Measurements from ENCODE around the gene PCGF6. TPM values are rescaled to one million over a fixed set of nuclear protein-coding genes. Genes with fewer than 3 reads are reported as not detected.

Gene PCGF6
- 7.2 and 7.3 TPM in 2 replicates for total RNA-seq (2022)
- Bru-seq, nascent RNA: percentile 60 among the genes with signal in this experiment
- BruChase-seq, experiment 1, labeled RNA remaining after a 6-hour chase: percentile 57 among the genes with signal in this experiment
- BruChase-seq, experiment 2, labeled RNA remaining after a 2-hour chase: percentile 57 among the genes with signal in this experiment
- long read RNA-seq, transcript PCGF6-202 (10 exons, 2,230 nt): major isoform, 21 of 49 reads
- long read RNA-seq, partial matches to known transcripts: 18 of 49 reads
- long read RNA-seq, other reads (novel, unspliced or antisense): 9 of 49 reads

- BruUV-seq (replicated peaks): TSS peak; percentile 16
- H3K4me1 Mint-ChIP-seq (ENCODE audit: insufficient read depth, unreplicated experiment): no peaks in the 10 kb centered on the region
- no peaks in the 10 kb centered on the region for H3K9me3 Mint-ChIP-seq (ENCODE audit: unreplicated experiment)
- ChIA-PET POLR2A (interaction anchor here (0.7 to 2.2 kb wide), 6 partner anchors 10 to 159 kb away, joined by 3 to 6 read pairs (median 3); partner anchors contain the start of genes ATP5MK, PDCD11 and TAF5), CTCF (interaction anchor here (0.6 to 1.1 kb wide), 4 partner anchors 15 to 183 kb away, joined by 3 to 5 read pairs (median 3); no protein-coding TSS in a partner anchor)
- intact Hi-C loops (cut with micrococcal nuclease): loop anchor here (5.0 kb wide), 1 partner anchor 47 kb away; the partner anchor contains the start of genes ATP5MK and PDCD11
- H3K27ac Mint-ChIP-seq (ENCODE audit: low read depth, unreplicated experiment): peak within 1 kb of the TSS; percentile 79
- peaks cover 12% of the 10 kb centered on the region for H3K36me3 Mint-ChIP-seq (ENCODE audit: insufficient read depth, unreplicated experiment)
- DNase-seq (ENCODE audit: unreplicated experiment): peak; percentile 78
- no peak for TF ChIP-seq CTCF (IDR thresholded peaks at IDR 0.05; ENCODE audit: unreplicated experiment)
- H3K4me3 Mint-ChIP-seq (ENCODE audit: unreplicated experiment): peak within 1 kb of the TSS; percentile 89
- no peaks in the 10 kb centered on the region for H3K27me3 Mint-ChIP-seq (ENCODE audit: insufficient read depth, unreplicated experiment)
These were observed at the start of gene PCGF6 for GRCh38 chr10:103350517-103351260. Gene PCGF6 (minus strand): TSS chr10:103351140. CDS start chr10:103351066, 74 bp downstream.

GRCh38 chr10:103397191-103397825 is 46.4 kb upstream of the PCGF6 start:
- peak; percentile 17 for DNase-seq (ENCODE audit: unreplicated experiment)

GRCh38 chr10:103396789-103397087 is 45.8 kb upstream of the PCGF6 start:
- H3K4me3 Mint-ChIP-seq (ENCODE audit: unreplicated experiment): peak overlapping the region; percentile 96
- H3K27ac Mint-ChIP-seq (ENCODE audit: low read depth, unreplicated experiment): peak overlapping the region; percentile 95
- TSS peak; percentile 72 for BruUV-seq (replicated peaks)
- H3K9me3 Mint-ChIP-seq (ENCODE audit: unreplicated experiment): no peaks in the 10 kb centered on the region
- intact Hi-C loops (cut with micrococcal nuclease): loop anchor here (2.0 to 5.0 kb wide), 2 partner anchors 28 to 44 kb away; partner anchors contain the start of gene PCGF6
- peaks cover 81% of the 10 kb centered on the region for H3K36me3 Mint-ChIP-seq (ENCODE audit: insufficient read depth, unreplicated experiment)
- CTCF ChIA-PET: interaction anchor here (0.7 to 2.2 kb wide), 4 partner anchors 20 to 289 kb away, joined by 3 to 11 read pairs (median 5); no protein-coding TSS in a partner anchor
- no peak for TF ChIP-seq CTCF (IDR thresholded peaks at IDR 0.05; ENCODE audit: unreplicated experiment)
- peaks cover 24% of the 10 kb centered on the region for H3K4me1 Mint-ChIP-seq (ENCODE audit: insufficient read depth, unreplicated experiment)
- no peak for DNase-seq (ENCODE audit: unreplicated experiment)
- H3K27me3 Mint-ChIP-seq (ENCODE audit: insufficient read depth, unreplicated experiment): no peaks in the 10 kb centered on the region
- POLR2A ChIA-PET: interaction anchor here (0.6 to 5.7 kb wide), 26 partner anchors 9 to 1579 kb away, joined by 3 to 62 read pairs (median 4); partner anchors contain the start of genes CNNM2, NEURL1, NT5C2 and OGA

More at GRCh38 chr10:103397191-103397825, 46.4 kb upstream of the PCGF6 start:
- CTCF ChIA-PET: interaction anchor here (0.7 to 4.1 kb wide), 6 partner anchors 19 to 289 kb away, joined by 3 to 18 read pairs (median 5); no protein-coding TSS in a partner anchor
- H3K27me3 Mint-ChIP-seq (ENCODE audit: insufficient read depth, unreplicated experiment): no peaks in the 10 kb centered on the region
- POLR2A ChIA-PET: interaction anchor here (0.6 to 5.7 kb wide), 19 partner anchors 9 to 751 kb away, joined by 3 to 62 read pairs (median 4); partner anchors contain the start of genes CNNM2, NEURL1, NT5C2 and PCGF6
- H3K9me3 Mint-ChIP-seq (ENCODE audit: unreplicated experiment): no peaks in the 10 kb centered on the region
- H3K4me1 Mint-ChIP-seq (ENCODE audit: insufficient read depth, unreplicated experiment): peaks cover 24% of the 10 kb centered on the region
- H3K36me3 Mint-ChIP-seq (ENCODE audit: insufficient read depth, unreplicated experiment): peaks cover 81% of the 10 kb centered on the region
- peak overlapping the region; percentile 95 for H3K27ac Mint-ChIP-seq (ENCODE audit: low read depth, unreplicated experiment)
- BruUV-seq (replicated peaks): no TSS peak
- H3K4me3 Mint-ChIP-seq (ENCODE audit: unreplicated experiment): peak overlapping the region; percentile 96
- TF ChIP-seq CTCF (IDR thresholded peaks at IDR 0.05; ENCODE audit: unreplicated experiment): no peak
- intact Hi-C loops (cut with micrococcal nuclease): loop anchor here (2.0 to 5.0 kb wide), 2 partner anchors 29 to 45 kb away; partner anchors contain the start of gene PCGF6
